H9 (cell line): ENCODE measurements around the gene KRT77. TPM values are rescaled to one million over a fixed set of nuclear protein-coding genes. Genes with fewer than 3 reads are reported as not detected.

Experiments used
- DNase-seq: peaks from one replicate; pipeline ENCODE4 v3.0.0-alpha.2; 2017
- H2AFZ ChIP-seq: one replicate; pipeline ENCODE4 v1.6.1; 2013; ENCODE audit warnings: mild to moderate bottlenecking, low read length, control low read depth, moderate library complexity
- H2AK5ac ChIP-seq: 2 replicates; pipeline ENCODE4 v1.6.1; 2013; ENCODE audit warnings: low read length, control low read depth, mixed read lengths; ENCODE audit not compliant: insufficient read length
- H2BK120ac ChIP-seq: one replicate; pipeline ENCODE4 v1.6.1; 2013; ENCODE audit warnings: low read depth, mild to moderate bottlenecking, low read length, control low read depth, inconsistent platforms; ENCODE audit not compliant: poor library complexity, severe bottlenecking
- H2BK12ac ChIP-seq: 2 replicates; pipeline ENCODE4 v1.6.1; 2013; ENCODE audit warnings: low read length, control low read depth, mixed read lengths, low read depth; ENCODE audit not compliant: insufficient read length
- H2BK15ac ChIP-seq: 2 replicates; pipeline ENCODE4 v1.6.1; 2013; ENCODE audit warnings: low read depth, low read length, control low read depth
- H2BK20ac ChIP-seq: one replicate; pipeline ENCODE4 v1.6.1; 2013; ENCODE audit warnings: low read depth, mild to moderate bottlenecking, low read length, control low read depth, inconsistent platforms; ENCODE audit not compliant: poor library complexity, severe bottlenecking
- H2BK5ac ChIP-seq: 2 replicates; pipeline ENCODE4 v1.6.1; 2013; ENCODE audit warnings: low read length, control low read depth, mixed read lengths; ENCODE audit not compliant: insufficient read length
- H3K14ac ChIP-seq: 2 replicates; pipeline ENCODE4 v1.6.1; 2013; ENCODE audit warnings: low read length, control low read depth; ENCODE audit not compliant: insufficient read depth
- H3K18ac ChIP-seq: 2 replicates; pipeline ENCODE4 v1.6.1; 2013; ENCODE audit warnings: low read depth, mild to moderate bottlenecking, mixed read lengths, low read length, control low read depth; ENCODE audit not compliant: insufficient read length
- H3K23ac ChIP-seq: 2 replicates; pipeline ENCODE4 v1.6.1; 2013; ENCODE audit warnings: low read length, control low read depth, mixed read lengths, low read depth; ENCODE audit not compliant: insufficient read length
- H3K23me2 ChIP-seq: 2 replicates; pipeline ENCODE4 v1.6.1; 2013; ENCODE audit warnings: low read depth, mild to moderate bottlenecking, mixed read lengths, low read length, control low read depth; ENCODE audit not compliant: insufficient read length, poor library complexity, severe bottlenecking
- H3K27ac ChIP-seq: 2 replicates; pipeline ENCODE4 v1.5.1; 2013; ENCODE audit warnings: low read length, control low read depth, mixed read lengths, low read depth; ENCODE audit not compliant: insufficient read length
- H3K27me3 ChIP-seq: 2 replicates; pipeline ENCODE4 v1.6.1; 2013; ENCODE audit warnings: low read length, control low read depth, inconsistent platforms; ENCODE audit not compliant: insufficient read depth
- H3K4ac ChIP-seq: 2 replicates; pipeline ENCODE4 v1.6.1; 2013; ENCODE audit warnings: low read depth, mild to moderate bottlenecking, control low read depth, inconsistent platforms, low read length, moderate library complexity
- H3K4me1 ChIP-seq: 2 replicates; pipeline ENCODE4 v1.6.1; 2013; ENCODE audit warnings: low read length, control low read depth, inconsistent platforms; ENCODE audit not compliant: insufficient read depth
- H3K4me2 ChIP-seq: 2 replicates; pipeline ENCODE4 v1.6.1; 2013; ENCODE audit warnings: low read length, control low read depth, mixed read lengths; ENCODE audit not compliant: insufficient read length, insufficient read depth
- H3K56ac ChIP-seq: 2 replicates; pipeline ENCODE4 v1.6.1; 2013; ENCODE audit warnings: low read depth, mild to moderate bottlenecking, mixed read lengths, low read length, control low read depth; ENCODE audit not compliant: insufficient read length
- H3K79me1 ChIP-seq: 2 replicates; pipeline ENCODE4 v1.6.1; 2013; ENCODE audit warnings: low read depth, mild to moderate bottlenecking, moderate library complexity, low read length, control low read depth, inconsistent platforms; ENCODE audit not compliant: insufficient read depth, poor library complexity, severe bottlenecking
- H3K79me2 ChIP-seq: 2 replicates; pipeline ENCODE4 v1.6.1; 2013; ENCODE audit warnings: low read length, control low read depth, inconsistent platforms; ENCODE audit not compliant: insufficient read depth
- H3K9ac ChIP-seq: 2 replicates; pipeline ENCODE4 v1.6.1; 2013; ENCODE audit warnings: low read length, control low read depth, mixed read lengths; ENCODE audit not compliant: insufficient read length; ENCODE audit errors: extremely low read depth
- H3K9me3 ChIP-seq: one replicate; pipeline ENCODE4 v1.6.1; 2013; ENCODE audit warnings: low read depth, low read length, inconsistent platforms; ENCODE audit not compliant: control insufficient read depth
- H3T11ph ChIP-seq: one replicate; pipeline ENCODE4 v1.6.1; 2013; ENCODE audit warnings: mild to moderate bottlenecking, low read length, control low read depth, inconsistent platforms
- H4K20me1 ChIP-seq: one replicate; pipeline ENCODE4 v1.6.1; 2013; ENCODE audit not compliant: control insufficient read depth, insufficient read length, insufficient read depth
- H4K5ac ChIP-seq: 2 replicates; pipeline ENCODE4 v1.6.1; 2013; ENCODE audit warnings: low read depth, mild to moderate bottlenecking, mixed read lengths, low read length, control low read depth; ENCODE audit not compliant: insufficient read length
- H4K8ac ChIP-seq: replicated peaks from 2 replicates; pipeline ENCODE4 v1.6.1; 2013; ENCODE audit warnings: low read length, control low read depth, mixed read lengths, low read depth; ENCODE audit not compliant: insufficient read length
- H4K91ac ChIP-seq: 2 replicates; pipeline ENCODE4 v1.6.1; 2013; ENCODE audit warnings: low read depth, mild to moderate bottlenecking, moderate library complexity, mixed read lengths, low read length, control low read depth; ENCODE audit not compliant: insufficient read length
- H3K27ac Mint-ChIP-seq, 3 experiments: 2 replicates in 2 of 3; 3 replicates in 1 of 3; pipeline ENCODE4 v1.8.0; 2020 to 2021; ENCODE audit warnings: mixed read lengths in 3 of 3, mild to moderate bottlenecking in 1 of 3, moderate library complexity in 1 of 3
- H3K27me3 Mint-ChIP-seq: 2 replicates; pipeline ENCODE4 v1.8.0; 2021; ENCODE audit warnings: low read depth, mild to moderate bottlenecking, moderate library complexity, mixed read lengths
- H3K36me3 Mint-ChIP-seq, 3 experiments: 2 replicates in 2 of 3; 3 replicates in 1 of 3; pipeline ENCODE4 v1.8.0; 2020 to 2021; ENCODE audit warnings: low read depth in 3 of 3, mixed read lengths in 3 of 3; ENCODE audit not compliant: insufficient read depth in 1 of 3
- H3K4me1 Mint-ChIP-seq, 2 experiments: 2 replicates each; pipeline ENCODE4 v1.8.0; 2020; ENCODE audit warnings: mixed read lengths in 2 of 2
- H3K4me3 Mint-ChIP-seq, 2 experiments: 2 replicates in 1 of 2; 3 replicates in 1 of 2; pipeline ENCODE4 v1.8.0; 2020 to 2021; ENCODE audit warnings: mild to moderate bottlenecking in 2 of 2, mixed read lengths in 2 of 2, moderate library complexity in 1 of 2
- H3K9me3 Mint-ChIP-seq, 2 experiments: 2 replicates in 1 of 2; 3 replicates in 1 of 2; pipeline ENCODE4 v1.8.0; 2020; ENCODE audit warnings: mild to moderate bottlenecking in 2 of 2, mixed read lengths in 2 of 2, moderate library complexity in 1 of 2
- WGBS: extraction: QIAGEN DNeasy Blood & Tissue Kit; methylation state at CpG from one replicate; pipeline ENCODE4 v1.1.7; 2013; ENCODE audit warnings: missing lambda C conversion rate, low lambda C conversion rate, mixed read lengths; ENCODE audit not compliant: insufficient read length; ENCODE audit errors: extremely low coverage; 5-methylcytosine and 5-hydroxymethylcytosine counted together
- total RNA-seq: library from RNA; stranded (reverse); gene quantifications from 2 replicates; pipeline ENCODE4 v1.2.1, GENCODE V29; 2021
- TF ChIP-seq, protein P1 (sequence below): fragments of 200-600 bp; sonication (generic); conservative IDR thresholded peaks from 3 replicates; pipeline ENCODE4 v1.8.0; 2021; ENCODE audit warnings: antibody characterized with exemption, mild to moderate bottlenecking

The KRT77 gene
- total RNA-seq, 1 experiment from 2014 or later = not detected

DNA sequence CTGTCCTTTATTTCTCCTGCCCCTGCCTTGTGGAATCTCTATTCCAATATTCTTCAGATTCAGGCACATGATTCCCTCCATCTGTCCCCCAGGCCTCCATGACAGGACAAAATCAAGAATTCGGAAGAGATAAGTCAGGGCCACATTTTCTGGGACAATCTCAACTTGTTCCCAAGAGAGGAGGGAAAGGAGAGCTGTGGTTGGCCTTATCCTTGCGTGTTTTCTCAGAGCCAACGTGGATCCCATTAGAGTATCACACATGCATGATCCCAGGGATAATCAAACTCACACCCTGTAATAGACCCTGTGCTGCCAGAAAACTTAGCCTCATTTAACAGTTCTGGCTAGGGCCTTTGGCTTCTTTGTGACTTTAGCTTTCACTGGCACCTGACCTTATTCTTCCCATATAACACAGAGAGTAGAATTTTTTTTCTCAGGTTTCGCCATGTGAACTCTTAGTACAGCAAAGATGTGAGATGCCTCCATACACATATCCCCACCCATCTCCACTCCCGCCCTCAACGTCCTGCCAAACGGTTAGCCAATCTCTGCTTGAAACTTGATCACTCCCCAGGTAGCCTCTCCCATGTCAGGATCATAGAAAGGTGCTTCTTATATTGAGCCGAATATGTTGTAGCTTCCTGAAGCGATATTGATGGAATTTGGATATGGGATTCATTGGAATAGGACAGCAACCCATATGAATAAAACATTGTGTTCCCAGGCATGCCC is 16.4 kb downstream of the KRT77 start:
- Histone ChIP-seq H3K23ac (no peak overlapping the region), H3K79me2 (no peaks in the 10 kb centered on the region), H2BK12ac (no peak overlapping the region), H3K27ac (no peak overlapping the region), H3K9ac (no peak overlapping the region), H3K4me1 (peaks cover 3% of the 10 kb centered on the region; the same call in 1 of the 2 replicates), H3K14ac (no peak overlapping the region), H2AK5ac (no peak overlapping the region), H3T11ph (no peak overlapping the region), H3K27me3 (no peaks in the 10 kb centered on the region; the same call in 1 of the 2 replicates), H3K9me3 (no peaks in the 10 kb centered on the region), H3K79me1 (no peaks in the 10 kb centered on the region), H2BK120ac (no peak overlapping the region), H4K20me1 (peaks cover 2% of the 10 kb centered on the region), H4K8ac (no peak overlapping the region), H3K4me2 (no peak overlapping the region), H2AFZ (no peak overlapping the region), H3K56ac (no peak overlapping the region), H3K18ac (no peak overlapping the region), H3K23me2 (peaks cover 9% of the 10 kb centered on the region), H4K91ac (no peak overlapping the region), H2BK20ac (no peak overlapping the region), H4K5ac (no peak overlapping the region), H2BK15ac (no peak overlapping the region), H3K4ac (no peak overlapping the region), H2BK5ac (no peak overlapping the region)
- Mint-ChIP-seq H3K4me3 (no peak overlapping the region), H3K36me3 (no peaks in the 10 kb centered on the region), H3K9me3 (no peaks in the 10 kb centered on the region), H3K4me1 (peaks cover 8 to 17% of the 10 kb centered on the region in 2 experiments), H3K27me3 (peaks cover 73% of the 10 kb centered on the region), H3K27ac (no peak overlapping the region)
- TF ChIP-seq, protein P1, sequence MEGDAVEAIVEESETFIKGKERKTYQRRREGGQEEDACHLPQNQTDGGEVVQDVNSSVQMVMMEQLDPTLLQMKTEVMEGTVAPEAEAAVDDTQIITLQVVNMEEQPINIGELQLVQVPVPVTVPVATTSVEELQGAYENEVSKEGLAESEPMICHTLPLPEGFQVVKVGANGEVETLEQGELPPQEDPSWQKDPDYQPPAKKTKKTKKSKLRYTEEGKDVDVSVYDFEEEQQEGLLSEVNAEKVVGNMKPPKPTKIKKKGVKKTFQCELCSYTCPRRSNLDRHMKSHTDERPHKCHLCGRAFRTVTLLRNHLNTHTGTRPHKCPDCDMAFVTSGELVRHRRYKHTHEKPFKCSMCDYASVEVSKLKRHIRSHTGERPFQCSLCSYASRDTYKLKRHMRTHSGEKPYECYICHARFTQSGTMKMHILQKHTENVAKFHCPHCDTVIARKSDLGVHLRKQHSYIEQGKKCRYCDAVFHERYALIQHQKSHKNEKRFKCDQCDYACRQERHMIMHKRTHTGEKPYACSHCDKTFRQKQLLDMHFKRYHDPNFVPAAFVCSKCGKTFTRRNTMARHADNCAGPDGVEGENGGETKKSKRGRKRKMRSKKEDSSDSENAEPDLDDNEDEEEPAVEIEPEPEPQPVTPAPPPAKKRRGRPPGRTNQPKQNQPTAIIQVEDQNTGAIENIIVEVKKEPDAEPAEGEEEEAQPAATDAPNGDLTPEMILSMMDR = no peak
- whole genome bisulfite sequencing = no CpG with 5 or more reads among the region's 9 CpGs
- DNase-seq = no peak
